WTC11 (cell line): Measurements from ENCODE around the gene TBX20. TPM values are rescaled to one million over a fixed set of nuclear protein-coding genes. Genes with fewer than 3 reads are reported as not detected.

Experiments
- ATAC-seq: fragments of 200-7000 bp; cut with Tn5 transposase; 2 replicates; pipeline ENCODE4 v1.10.0; 2021; ENCODE audit warnings: mild to moderate bottlenecking, moderate library complexity
- CTCF ChIA-PET: fragments of 300-600 bp; sonication (Branson Sonifier 250); formaldehyde crosslinking; loops from one replicate; lab custom pipeline; 2021; ENCODE audit warnings: antibody characterized with exemption; lab: Charles Lee
- POLR2A ChIA-PET: fragments of 350-600 bp; sonication (Branson Sonifier 250); formaldehyde crosslinking; loops from one replicate; lab custom pipeline; 2021; ENCODE audit warnings: antibody characterized with exemption; lab: Charles Lee
- DNase-seq: peaks from one replicate; pipeline ENCODE4 v3.0.0; 2021; ENCODE audit warnings: low spot score
- H3K27ac Mint-ChIP-seq: 2 replicates; pipeline ENCODE4 v1.8.0; 2021; ENCODE audit warnings: mixed read lengths
- H3K27me3 Mint-ChIP-seq: 2 replicates; pipeline ENCODE4 v1.8.0; 2021; ENCODE audit warnings: low read depth, mild to moderate bottlenecking, moderate library complexity, mixed read lengths
- H3K36me3 Mint-ChIP-seq: 2 replicates; pipeline ENCODE4 v1.8.0; 2021; ENCODE audit warnings: mixed read lengths
- H3K4me1 Mint-ChIP-seq: 2 replicates; pipeline ENCODE4 v1.8.0; 2022; ENCODE audit warnings: mixed read lengths
- H3K4me3 Mint-ChIP-seq: 2 replicates; pipeline ENCODE4 v1.8.0; 2021; ENCODE audit warnings: mild to moderate bottlenecking, moderate library complexity, mixed read lengths
- H3K9me3 Mint-ChIP-seq: 2 replicates; pipeline ENCODE4 v1.8.0; 2021; ENCODE audit warnings: mixed read lengths
- CBFB ChIP-seq: sonication (generic); formaldehyde crosslinking; IDR thresholded peaks from 2 replicates; pipeline ENCODE4 v1.8.1; 2022; ENCODE audit warnings: mild to moderate bottlenecking, low read depth, missing genetic modification reagents
- CDX4 ChIP-seq: fragments of 250-450 bp; sonication (Bioruptor Pico); IDR thresholded peaks from 2 replicates; pipeline ENCODE4 v1.9.0; 2021; ENCODE audit warnings: moderate library complexity, mild to moderate bottlenecking, inconsistent platforms, borderline replicate concordance
- CREM ChIP-seq: sonication (generic); formaldehyde crosslinking; IDR thresholded peaks from 2 replicates; pipeline ENCODE4 v1.8.1; 2022; ENCODE audit warnings: mild to moderate bottlenecking, missing genetic modification reagents, moderate library complexity
- E2F4 ChIP-seq: sonication (generic); formaldehyde crosslinking; IDR thresholded peaks from 2 replicates; pipeline ENCODE4 v1.8.1; 2022; ENCODE audit warnings: low read depth, mild to moderate bottlenecking, moderate library complexity, missing genetic modification reagents, borderline replicate concordance
- EMX1 ChIP-seq: fragments of 250-450 bp; sonication (Bioruptor Pico); IDR thresholded peaks from 2 replicates; pipeline ENCODE4 v1.8.0; 2021; ENCODE audit warnings: mild to moderate bottlenecking
- FOXJ3 ChIP-seq: sonication (generic); formaldehyde crosslinking; IDR thresholded peaks from 2 replicates; pipeline ENCODE4 v1.9.0; 2021; ENCODE audit warnings: missing genetic modification reagents, mild to moderate bottlenecking, borderline replicate concordance
- JAZF1 ChIP-seq: fragments of 250-450 bp; sonication (Bioruptor Pico); IDR thresholded peaks from 2 replicates; pipeline ENCODE4 v1.9.0; 2021; ENCODE audit warnings: moderate library complexity, mild to moderate bottlenecking, inconsistent platforms
- JUN ChIP-seq: sonication (generic); formaldehyde crosslinking; IDR thresholded peaks from 2 replicates; pipeline ENCODE4 v1.8.0; 2023; ENCODE audit warnings: mild to moderate bottlenecking, missing genetic modification reagents
- KAT7 ChIP-seq: sonication (generic); formaldehyde crosslinking; IDR thresholded peaks from 2 replicates; pipeline ENCODE4 v1.8.1; 2023; ENCODE audit warnings: missing genetic modification reagents, mild to moderate bottlenecking, borderline replicate concordance
- MLX ChIP-seq: sonication (generic); formaldehyde crosslinking; IDR thresholded peaks from 2 replicates; pipeline ENCODE4 v1.8.1; 2023; ENCODE audit warnings: mild to moderate bottlenecking, missing genetic modification reagents, moderate library complexity
- MXD4 ChIP-seq: fragments of 250-450 bp; sonication (Bioruptor Pico); IDR thresholded peaks from 2 replicates; pipeline ENCODE4 v1.8.0; 2021; ENCODE audit warnings: mild to moderate bottlenecking, moderate library complexity, borderline replicate concordance
- NFE2L1 ChIP-seq: sonication (generic); formaldehyde crosslinking; IDR thresholded peaks from 2 replicates; pipeline ENCODE4 v1.8.1; 2023; ENCODE audit warnings: missing genetic modification reagents
- NR2C2 ChIP-seq: sonication (generic); formaldehyde crosslinking; IDR thresholded peaks from 2 replicates; pipeline ENCODE4 v1.8.0; 2022; ENCODE audit warnings: mild to moderate bottlenecking, missing genetic modification reagents
- PREB ChIP-seq: sonication (generic); formaldehyde crosslinking; IDR thresholded peaks from 2 replicates; pipeline ENCODE4 v1.8.1; 2022; ENCODE audit warnings: mild to moderate bottlenecking, missing genetic modification reagents, moderate library complexity, borderline replicate concordance
- SMAD4 ChIP-seq: sonication (generic); formaldehyde crosslinking; IDR thresholded peaks from 2 replicates; pipeline ENCODE4 v1.8.0; 2022; ENCODE audit warnings: mild to moderate bottlenecking, missing genetic modification reagents
- ZBTB43 ChIP-seq: sonication (generic); formaldehyde crosslinking; IDR thresholded peaks from 2 replicates; pipeline ENCODE4 v1.8.1; 2023; ENCODE audit warnings: mild to moderate bottlenecking, missing genetic modification reagents
- ZNF138 ChIP-seq: sonication (generic); formaldehyde crosslinking; conservative IDR thresholded peaks from 2 replicates; pipeline ENCODE4 v1.8.1; 2022; ENCODE audit warnings: mild to moderate bottlenecking, moderate library complexity, missing genetic modification reagents
- ZNF263 ChIP-seq: sonication (generic); formaldehyde crosslinking; IDR thresholded peaks from 2 replicates; pipeline ENCODE4 v1.8.1; 2022; ENCODE audit warnings: low read depth, mild to moderate bottlenecking, moderate library complexity, missing genetic modification reagents
- ZNF396 ChIP-seq: fragments of 250-450 bp; sonication (Bioruptor Pico); IDR thresholded peaks from 2 replicates; pipeline ENCODE4 v1.8.0; 2021; ENCODE audit warnings: mild to moderate bottlenecking, moderate library complexity, borderline replicate concordance
- ZNF423 ChIP-seq: fragments of 250-450 bp; sonication (Bioruptor Pico); IDR thresholded peaks from 2 replicates; pipeline ENCODE4 v2.1.2; 2022; ENCODE audit warnings: mild to moderate bottlenecking, moderate library complexity
- ZSCAN18 ChIP-seq: fragments of 250-450 bp; sonication (Bioruptor Pico); IDR thresholded peaks from 2 replicates; pipeline ENCODE4 v2.1.2; 2022; ENCODE audit warnings: mild to moderate bottlenecking, moderate library complexity
- total RNA-seq: library from RNA; stranded (reverse); gene quantifications from 3 replicates; pipeline ENCODE4 v1.2.3, GENCODE V29; 2021

Gene TBX20
- total RNA-seq, 1 experiment from 2014 or later, result 0.24 TPM

GRCh38 chr7:35252612-35253459 lies 1.1 kb downstream of the TBX20 start:
- Mint-ChIP-seq H3K4me3 (peak overlapping the region; percentile 78), H3K27ac (no peak overlapping the region), H3K27me3 (peaks cover 99% of the 10 kb centered on the region), H3K4me1 (peaks cover 66% of the 10 kb centered on the region), H3K36me3 (no peaks in the 10 kb centered on the region), H3K9me3 (no peaks in the 10 kb centered on the region)
- DNase-seq, result no peak
- no peak for ATAC-seq
- TF ChIP-seq FOXJ3 (CRISPR knock-in tag), result no peak
- TF ChIP-seq CDX4 (CRISPR knock-in tag), result no peak
- TF ChIP-seq EMX1 (CRISPR knock-in tag), result no peak
- TF ChIP-seq JUN (CRISPR knock-in tag), result no peak
- no peak for TF ChIP-seq NR2C2 (CRISPR knock-in tag)
- no peak for TF ChIP-seq NFE2L1 (CRISPR knock-in tag)
- TF ChIP-seq PREB (CRISPR knock-in tag), result no peak
- no peak for TF ChIP-seq MLX (CRISPR knock-in tag)
- no peak for TF ChIP-seq ZNF423 (CRISPR knock-in tag)
- TF ChIP-seq SMAD4, result no peak
- no peak for TF ChIP-seq CREM (CRISPR knock-in tag)
- TF ChIP-seq KAT7, result no peak
- POLR2A ChIA-PET, result no interaction called here
- CTCF ChIA-PET, result interaction anchor here (1.7 kb wide), 1 partner anchor 178 kb away, joined by 5 read pairs; no protein-coding TSS in a partner anchor

GRCh38 chr7:35251606-35252310 lies 2.1 kb downstream of the TBX20 start:
- Mint-ChIP-seq H3K4me3 (no peak overlapping the region), H3K27me3 (peaks cover 99% of the 10 kb centered on the region), H3K4me1 (peaks cover 61% of the 10 kb centered on the region), H3K36me3 (no peaks in the 10 kb centered on the region), H3K9me3 (no peaks in the 10 kb centered on the region), H3K27ac (no peak overlapping the region)
- POLR2A ChIA-PET, result no interaction called here
- CTCF ChIA-PET, result interaction anchor here (0.5 kb wide), 1 partner anchor 216 kb away, joined by 3 read pairs; no protein-coding TSS in a partner anchor
- TF ChIP-seq ZNF263 (CRISPR knock-in tag) (no peak), E2F4 (CRISPR knock-in tag) (no peak), JAZF1 (no peak), ZBTB43 (CRISPR knock-in tag) (no peak), ZSCAN18 (CRISPR knock-in tag) (no peak), CBFB (CRISPR knock-in tag) (no peak), ZNF138 (CRISPR knock-in tag) (no peak), ZNF396 (CRISPR knock-in tag) (no peak), MXD4 (CRISPR knock-in tag) (no peak), FOXJ3 (CRISPR knock-in tag) (no peak), MLX (CRISPR knock-in tag) (no peak)
- no peak for ATAC-seq
- no peak for DNase-seq
